K562 (cell line): ENCODE results near the gene LIMK1. TPM values are rescaled to one million over a fixed set of nuclear protein-coding genes. Genes with fewer than 3 reads are reported as not detected.

ENCODE experiments used
- ADNP ChIP-seq: fragments of 200-800 bp; sonication (Bioruptor generic); IDR thresholded peaks from 2 replicates; pipeline ENCODE4 v1.6.1; 2016; ENCODE audit warnings: missing genetic modification characterization, missing compliant biosample characterization
- ARHGAP35 ChIP-seq: fragments of 450-650 bp; IDR thresholded peaks from 2 replicates; pipeline ENCODE4 v1.6.1; 2018; ENCODE audit not compliant: partially characterized antibody
- BHLHE40 ChIP-seq: IDR thresholded peaks from 2 replicates; pipeline ENCODE4 v1.6.1; 2011; ENCODE audit warnings: low read length, improper control_type of control experiment
- CC2D1A ChIP-seq: fragments of 450-650 bp; IDR thresholded peaks from 2 replicates; pipeline ENCODE4 v1.6.1; 2017; ENCODE audit warnings: mild to moderate bottlenecking
- GATA2 ChIP-seq: sonication (generic); formaldehyde crosslinking; IDR thresholded peaks from 2 replicates; pipeline ENCODE4 v1.4.0; 2020; ENCODE audit warnings: mild to moderate bottlenecking, missing genetic modification reagents
- HIVEP1 ChIP-seq: fragments of 250-450 bp; sonication (Bioruptor Pico); IDR thresholded peaks from 2 replicates; pipeline ENCODE4 v1.4.0; 2020; ENCODE audit warnings: mild to moderate bottlenecking
- KLF1 ChIP-seq: fragments of 450-650 bp; IDR thresholded peaks from 2 replicates; pipeline ENCODE4 v1.6.1; 2016; ENCODE audit warnings: missing genetic modification characterization, missing compliant biosample characterization
- SIX5 ChIP-seq, 2 experiments: IDR thresholded peaks; 2 replicates each; pipeline ENCODE4 v1.6.1; 2011; ENCODE audit warnings: low read length in 2 of 2, borderline replicate concordance in 1 of 2, low read depth in 1 of 2, mild to moderate bottlenecking in 1 of 2, moderate library complexity in 1 of 2; ENCODE audit not compliant: insufficient read depth in 1 of 2
- SMAD3 ChIP-seq: fragments of 450-650 bp; formaldehyde crosslinking; conservative IDR thresholded peaks from 2 replicates; pipeline ENCODE4 v1.4.0; 2020; ENCODE audit warnings: mild to moderate bottlenecking
- ZEB2 ChIP-seq: fragments of 450-650 bp; IDR thresholded peaks from 2 replicates; pipeline ENCODE4 v1.6.1; 2016
- ZNF143 ChIP-seq: sonication (generic); formaldehyde crosslinking; IDR thresholded peaks from 2 replicates; pipeline ENCODE4 v1.9.0; 2022; ENCODE audit warnings: mild to moderate bottlenecking, missing genetic modification reagents
- ZNF3 ChIP-seq: fragments of 250-450 bp; sonication (Bioruptor Pico); IDR thresholded peaks from 2 replicates; pipeline ENCODE4 v1.5.0; 2021; ENCODE audit warnings: mild to moderate bottlenecking, moderate library complexity
- ZNF316 ChIP-seq: fragments of 450-650 bp; IDR thresholded peaks from 2 replicates; pipeline ENCODE4 v1.6.1; 2016
- ZNF507 ChIP-seq: conservative IDR thresholded peaks from 2 replicates; pipeline ENCODE4 v1.6.1; 2017; ENCODE audit warnings: missing genetic modification characterization, missing compliant biosample characterization
- polyA plus RNA-seq, 8 experiments: library from polyadenylated mRNA; depleted of rRNA in 4 of 8; stranded (reverse) in 5 of 8; unstranded in 3 of 8; fragments of >200 nt; fragmentation: Nextera tagmentation in 2 of 8; fragmentation: Illumina TruSeq in 1 of 8; extraction: Ambion mirVana in 2 of 8; extraction: Trizol in 1 of 8; gene quantifications; 2 replicates each; pipeline versions ENCODE4 v1.2.1 to v1.2.3, GENCODE V29; 2011 to 2014; ENCODE audit warnings: inconsistent platforms in 1 of 8, missing spikeins in 1 of 8
- total RNA-seq, 7 experiments: library from RNA; depleted of rRNA in 6 of 7; stranded (reverse); fragments of >200 nt in 6 of 7; fragmentation: Illumina TruSeq in 2 of 7; extraction: Trizol in 2 of 7; gene quantifications; 2 replicates each; pipeline versions ENCODE4 v1.2.1 to v1.2.3, GENCODE V29; 2011 to 2021; ENCODE audit warnings: low replicate concordance in 1 of 7
- TF ChIP-seq, protein P1 (sequence below): fragments of 250-450 bp; sonication (Bioruptor Pico); IDR thresholded peaks from 2 replicates; pipeline ENCODE4 v1.8.0; 2022; ENCODE audit warnings: inconsistent platforms
- TF ChIP-seq, protein P2 (sequence below): fragments of 450-650 bp; IDR thresholded peaks from 2 replicates; pipeline ENCODE4 v1.6.1; 2016; ENCODE audit warnings: mild to moderate bottlenecking, moderate library complexity
- TF ChIP-seq, protein P3 (sequence below): fragments of 250-450 bp; sonication (Bioruptor Pico); IDR thresholded peaks from 2 replicates; pipeline ENCODE4 v1.5.0; 2021

The LIMK1 gene
- total and polyA plus RNA-seq, 9 of the 15 experiments (the other 6 are each of a cell fraction or from before 2014, with no cell fraction given) = 0.14 to 30.0 (median 15.9) TPM

DNA sequence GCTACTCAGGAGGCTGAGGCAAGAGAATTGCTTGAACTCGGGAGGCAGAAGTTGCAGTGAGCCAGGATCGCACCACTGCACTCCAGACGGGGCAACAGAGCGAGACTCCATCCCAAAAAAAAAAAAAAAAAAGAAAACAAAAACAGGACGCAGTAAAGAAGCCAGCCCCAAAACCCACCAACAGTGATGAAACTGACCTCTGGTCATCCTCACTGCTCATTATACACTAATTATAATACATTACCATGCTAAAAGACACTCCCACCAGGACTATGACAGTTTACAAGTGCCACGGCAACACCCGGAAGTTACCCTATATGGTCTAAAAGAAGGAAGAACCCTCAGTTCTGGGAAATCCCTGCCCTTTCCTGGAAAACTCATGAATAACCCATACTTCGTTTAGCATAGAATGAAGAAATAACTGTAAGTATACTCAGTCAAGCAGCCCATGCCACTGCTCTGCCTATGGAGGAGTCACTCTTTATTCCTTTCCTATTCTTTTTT is 50.6 kb downstream of the LIMK1 start (continued):
- TF ChIP-seq SIX5 (IDR thresholded peaks at IDR 0.05; ENCODE audit: borderline replicate concordance in 1 of 2, insufficient read depth in 1 of 2, low read depth in 1 of 2, low read length in 2 of 2) (no peak), CC2D1A (peak; percentile 43; the same call in 1 of the 2 replicates), KLF1 (tag) (no peak), SMAD3 (CRISPR knock-in tag) (no peak), BHLHE40 (no peak), ADNP (tag) (no peak), HIVEP1 (CRISPR knock-in tag) (no peak), ARHGAP35 (no peak), GATA2 (CRISPR knock-in tag) (no peak), ZEB2 (no peak), ZNF316 (no peak), ZNF507 (tag) (no peak), ZNF3 (no peak), ZNF143 (CRISPR knock-in tag) (no peak)
- TF ChIP-seq, protein P1, sequence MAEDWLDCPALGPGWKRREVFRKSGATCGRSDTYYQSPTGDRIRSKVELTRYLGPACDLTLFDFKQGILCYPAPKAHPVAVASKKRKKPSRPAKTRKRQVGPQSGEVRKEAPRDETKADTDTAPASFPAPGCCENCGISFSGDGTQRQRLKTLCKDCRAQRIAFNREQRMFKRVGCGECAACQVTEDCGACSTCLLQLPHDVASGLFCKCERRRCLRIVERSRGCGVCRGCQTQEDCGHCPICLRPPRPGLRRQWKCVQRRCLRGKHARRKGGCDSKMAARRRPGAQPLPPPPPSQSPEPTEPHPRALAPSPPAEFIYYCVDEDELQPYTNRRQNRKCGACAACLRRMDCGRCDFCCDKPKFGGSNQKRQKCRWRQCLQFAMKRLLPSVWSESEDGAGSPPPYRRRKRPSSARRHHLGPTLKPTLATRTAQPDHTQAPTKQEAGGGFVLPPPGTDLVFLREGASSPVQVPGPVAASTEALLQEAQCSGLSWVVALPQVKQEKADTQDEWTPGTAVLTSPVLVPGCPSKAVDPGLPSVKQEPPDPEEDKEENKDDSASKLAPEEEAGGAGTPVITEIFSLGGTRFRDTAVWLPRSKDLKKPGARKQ (CRISPR knock-in tag) = no peak
- TF ChIP-seq, protein P2, sequence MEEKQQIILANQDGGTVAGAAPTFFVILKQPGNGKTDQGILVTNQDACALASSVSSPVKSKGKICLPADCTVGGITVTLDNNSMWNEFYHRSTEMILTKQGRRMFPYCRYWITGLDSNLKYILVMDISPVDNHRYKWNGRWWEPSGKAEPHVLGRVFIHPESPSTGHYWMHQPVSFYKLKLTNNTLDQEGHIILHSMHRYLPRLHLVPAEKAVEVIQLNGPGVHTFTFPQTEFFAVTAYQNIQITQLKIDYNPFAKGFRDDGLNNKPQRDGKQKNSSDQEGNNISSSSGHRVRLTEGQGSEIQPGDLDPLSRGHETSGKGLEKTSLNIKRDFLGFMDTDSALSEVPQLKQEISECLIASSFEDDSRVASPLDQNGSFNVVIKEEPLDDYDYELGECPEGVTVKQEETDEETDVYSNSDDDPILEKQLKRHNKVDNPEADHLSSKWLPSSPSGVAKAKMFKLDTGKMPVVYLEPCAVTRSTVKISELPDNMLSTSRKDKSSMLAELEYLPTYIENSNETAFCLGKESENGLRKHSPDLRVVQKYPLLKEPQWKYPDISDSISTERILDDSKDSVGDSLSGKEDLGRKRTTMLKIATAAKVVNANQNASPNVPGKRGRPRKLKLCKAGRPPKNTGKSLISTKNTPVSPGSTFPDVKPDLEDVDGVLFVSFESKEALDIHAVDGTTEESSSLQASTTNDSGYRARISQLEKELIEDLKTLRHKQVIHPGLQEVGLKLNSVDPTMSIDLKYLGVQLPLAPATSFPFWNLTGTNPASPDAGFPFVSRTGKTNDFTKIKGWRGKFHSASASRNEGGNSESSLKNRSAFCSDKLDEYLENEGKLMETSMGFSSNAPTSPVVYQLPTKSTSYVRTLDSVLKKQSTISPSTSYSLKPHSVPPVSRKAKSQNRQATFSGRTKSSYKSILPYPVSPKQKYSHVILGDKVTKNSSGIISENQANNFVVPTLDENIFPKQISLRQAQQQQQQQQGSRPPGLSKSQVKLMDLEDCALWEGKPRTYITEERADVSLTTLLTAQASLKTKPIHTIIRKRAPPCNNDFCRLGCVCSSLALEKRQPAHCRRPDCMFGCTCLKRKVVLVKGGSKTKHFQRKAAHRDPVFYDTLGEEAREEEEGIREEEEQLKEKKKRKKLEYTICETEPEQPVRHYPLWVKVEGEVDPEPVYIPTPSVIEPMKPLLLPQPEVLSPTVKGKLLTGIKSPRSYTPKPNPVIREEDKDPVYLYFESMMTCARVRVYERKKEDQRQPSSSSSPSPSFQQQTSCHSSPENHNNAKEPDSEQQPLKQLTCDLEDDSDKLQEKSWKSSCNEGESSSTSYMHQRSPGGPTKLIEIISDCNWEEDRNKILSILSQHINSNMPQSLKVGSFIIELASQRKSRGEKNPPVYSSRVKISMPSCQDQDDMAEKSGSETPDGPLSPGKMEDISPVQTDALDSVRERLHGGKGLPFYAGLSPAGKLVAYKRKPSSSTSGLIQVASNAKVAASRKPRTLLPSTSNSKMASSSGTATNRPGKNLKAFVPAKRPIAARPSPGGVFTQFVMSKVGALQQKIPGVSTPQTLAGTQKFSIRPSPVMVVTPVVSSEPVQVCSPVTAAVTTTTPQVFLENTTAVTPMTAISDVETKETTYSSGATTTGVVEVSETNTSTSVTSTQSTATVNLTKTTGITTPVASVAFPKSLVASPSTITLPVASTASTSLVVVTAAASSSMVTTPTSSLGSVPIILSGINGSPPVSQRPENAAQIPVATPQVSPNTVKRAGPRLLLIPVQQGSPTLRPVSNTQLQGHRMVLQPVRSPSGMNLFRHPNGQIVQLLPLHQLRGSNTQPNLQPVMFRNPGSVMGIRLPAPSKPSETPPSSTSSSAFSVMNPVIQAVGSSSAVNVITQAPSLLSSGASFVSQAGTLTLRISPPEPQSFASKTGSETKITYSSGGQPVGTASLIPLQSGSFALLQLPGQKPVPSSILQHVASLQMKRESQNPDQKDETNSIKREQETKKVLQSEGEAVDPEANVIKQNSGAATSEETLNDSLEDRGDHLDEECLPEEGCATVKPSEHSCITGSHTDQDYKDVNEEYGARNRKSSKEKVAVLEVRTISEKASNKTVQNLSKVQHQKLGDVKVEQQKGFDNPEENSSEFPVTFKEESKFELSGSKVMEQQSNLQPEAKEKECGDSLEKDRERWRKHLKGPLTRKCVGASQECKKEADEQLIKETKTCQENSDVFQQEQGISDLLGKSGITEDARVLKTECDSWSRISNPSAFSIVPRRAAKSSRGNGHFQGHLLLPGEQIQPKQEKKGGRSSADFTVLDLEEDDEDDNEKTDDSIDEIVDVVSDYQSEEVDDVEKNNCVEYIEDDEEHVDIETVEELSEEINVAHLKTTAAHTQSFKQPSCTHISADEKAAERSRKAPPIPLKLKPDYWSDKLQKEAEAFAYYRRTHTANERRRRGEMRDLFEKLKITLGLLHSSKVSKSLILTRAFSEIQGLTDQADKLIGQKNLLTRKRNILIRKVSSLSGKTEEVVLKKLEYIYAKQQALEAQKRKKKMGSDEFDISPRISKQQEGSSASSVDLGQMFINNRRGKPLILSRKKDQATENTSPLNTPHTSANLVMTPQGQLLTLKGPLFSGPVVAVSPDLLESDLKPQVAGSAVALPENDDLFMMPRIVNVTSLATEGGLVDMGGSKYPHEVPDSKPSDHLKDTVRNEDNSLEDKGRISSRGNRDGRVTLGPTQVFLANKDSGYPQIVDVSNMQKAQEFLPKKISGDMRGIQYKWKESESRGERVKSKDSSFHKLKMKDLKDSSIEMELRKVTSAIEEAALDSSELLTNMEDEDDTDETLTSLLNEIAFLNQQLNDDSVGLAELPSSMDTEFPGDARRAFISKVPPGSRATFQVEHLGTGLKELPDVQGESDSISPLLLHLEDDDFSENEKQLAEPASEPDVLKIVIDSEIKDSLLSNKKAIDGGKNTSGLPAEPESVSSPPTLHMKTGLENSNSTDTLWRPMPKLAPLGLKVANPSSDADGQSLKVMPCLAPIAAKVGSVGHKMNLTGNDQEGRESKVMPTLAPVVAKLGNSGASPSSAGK = no peak
- TF ChIP-seq, protein P3, sequence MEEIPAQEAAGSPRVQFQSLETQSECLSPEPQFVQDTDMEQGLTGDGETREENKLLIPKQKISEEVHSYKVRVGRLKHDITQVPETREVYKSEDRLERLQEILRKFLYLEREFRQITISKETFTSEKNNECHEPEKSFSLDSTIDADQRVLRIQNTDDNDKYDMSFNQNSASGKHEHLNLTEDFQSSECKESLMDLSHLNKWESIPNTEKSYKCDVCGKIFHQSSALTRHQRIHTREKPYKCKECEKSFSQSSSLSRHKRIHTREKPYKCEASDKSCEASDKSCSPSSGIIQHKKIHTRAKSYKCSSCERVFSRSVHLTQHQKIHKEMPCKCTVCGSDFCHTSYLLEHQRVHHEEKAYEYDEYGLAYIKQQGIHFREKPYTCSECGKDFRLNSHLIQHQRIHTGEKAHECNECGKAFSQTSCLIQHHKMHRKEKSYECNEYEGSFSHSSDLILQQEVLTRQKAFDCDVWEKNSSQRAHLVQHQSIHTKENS (CRISPR knock-in tag) = no peak
